ENCODE measurements around the gene ZNF451. TPM values are rescaled to one million over a fixed set of nuclear protein-coding genes. Genes with fewer than 3 reads are reported as not detected.

Gene ZNF451
- total RNA-seq, 5 donors from 2014 or later (not counting 1 experiment from before 2014, with no cell fraction given), result 68.0 to 124 (median 78.1) TPM

DNA sequence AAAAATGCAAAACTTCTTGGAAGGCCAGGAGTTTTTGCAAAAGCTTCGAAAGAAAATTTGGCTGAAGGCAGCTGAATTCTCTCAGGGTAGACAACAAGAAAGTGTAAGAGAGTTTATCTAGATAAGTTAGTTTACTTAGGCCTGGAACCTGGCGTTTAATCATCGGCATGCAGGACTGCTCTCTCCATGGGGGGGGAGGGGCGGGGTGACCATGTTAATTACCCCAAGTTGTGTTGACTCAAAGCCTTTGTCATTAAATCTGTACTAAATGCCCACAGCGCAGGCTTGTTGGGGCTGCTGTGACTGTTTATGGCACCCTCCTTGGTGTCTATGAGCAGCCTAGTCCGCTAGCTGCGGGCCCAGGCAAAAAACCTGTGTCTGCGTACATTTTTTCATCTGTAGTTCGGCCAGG, 20.1 kb upstream of the ZNF451 start:
- ATAC-seq (replicated peaks in 1 of 4) (no peak), DNase-seq (no peak)
- H3K36me3 Mint-ChIP-seq, result peaks cover 23% of the 10 kb centered on the region
- Histone ChIP-seq H3K27me3 (replicated peaks in 1 of 2; ENCODE audit: control insufficient read depth in 2 of 2, extremely low read depth in 1 of 2, insufficient read depth in 2 of 2, low read length in 1 of 2) (no peaks in the 10 kb centered on the region), H3K4me3 (ENCODE audit: control insufficient read depth in 1 of 2, extremely low read depth in 1 of 2, low read length in 1 of 2) (no peak overlapping the region), H3K27ac (ENCODE audit: low read length) (no peak overlapping the region), H3K9me3 (no peaks in the 10 kb centered on the region), H3K4me1 (ENCODE audit: control insufficient read depth in 1 of 2, extremely low read depth in 1 of 2, insufficient read depth in 2 of 2, low read length in 2 of 2) (no peaks in the 10 kb centered on the region), H3K36me3 (ENCODE audit: control insufficient read depth in 2 of 2, extremely low read depth in 1 of 2, insufficient read depth in 1 of 2, low read length in 1 of 2) (peaks cover 0 to 4% of the 10 kb centered on the region in 2 donors)
- H3K27me3 Mint-ChIP-seq, result no peaks in the 10 kb centered on the region
- no peak overlapping the region for H3K4me3 Mint-ChIP-seq
- no peaks in the 10 kb centered on the region for H3K9me3 Mint-ChIP-seq
- ChIA-PET POLR2A (no interaction called here), CTCF (no interaction called here)
- H3K4me1 Mint-ChIP-seq, result peaks cover 0 to 3% (median under 1%) of the 10 kb centered on the region in 3 donors
- H3K27ac Mint-ChIP-seq, result no peak overlapping the region
- WGBS (ENCODE audit: insufficient coverage), result 95% methylated on average over 6 of the region's 9 CpGs

DNA sequence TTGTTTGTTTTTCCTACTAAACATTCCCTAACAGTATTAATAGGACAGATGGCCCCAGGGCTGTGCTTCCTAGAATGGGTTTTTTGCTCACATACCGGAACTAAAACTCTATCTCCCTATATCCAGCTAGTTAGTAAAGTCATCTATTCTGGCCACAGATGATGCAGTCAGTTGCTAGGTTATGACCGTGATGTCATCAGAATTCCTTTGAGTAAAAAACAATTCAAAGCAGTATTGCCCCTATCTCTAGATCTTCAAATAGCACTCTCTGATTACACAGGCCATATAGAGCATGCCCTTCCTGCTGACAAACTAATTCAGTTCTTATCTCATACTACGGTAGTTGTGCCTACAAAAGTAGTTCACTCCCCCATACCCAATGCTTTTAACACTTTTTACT, 17.9 kb upstream of the ZNF451 start:
- Mint-ChIP-seq H3K4me1 (no peaks in the 10 kb centered on the region), H3K9me3 (no peaks in the 10 kb centered on the region), H3K27me3 (no peaks in the 10 kb centered on the region), H3K27ac (no peak overlapping the region), H3K4me3 (no peak overlapping the region), H3K36me3 (peaks cover 17% of the 10 kb centered on the region)
- 75% methylated on average over 2 of the region's 3 CpGs for WGBS (ENCODE audit: insufficient coverage)
- Histone ChIP-seq H3K27me3 (replicated peaks in 1 of 2; ENCODE audit: control insufficient read depth in 2 of 2, extremely low read depth in 1 of 2, insufficient read depth in 2 of 2, low read length in 1 of 2) (no peaks in the 10 kb centered on the region), H3K4me3 (ENCODE audit: control insufficient read depth in 1 of 2, extremely low read depth in 1 of 2, low read length in 1 of 2) (no peak overlapping the region), H3K9me3 (no peaks in the 10 kb centered on the region), H3K27ac (ENCODE audit: low read length) (no peak overlapping the region), H3K36me3 (ENCODE audit: control insufficient read depth in 2 of 2, extremely low read depth in 1 of 2, insufficient read depth in 1 of 2, low read length in 1 of 2) (peaks cover 0 to 4% of the 10 kb centered on the region in 2 donors), H3K4me1 (ENCODE audit: control insufficient read depth in 1 of 2, extremely low read depth in 1 of 2, insufficient read depth in 2 of 2, low read length in 2 of 2) (no peaks in the 10 kb centered on the region)
- CTCF ChIA-PET, result no interaction called here
- DNase-seq (no peak), ATAC-seq (replicated peaks in 1 of 4) (no peak)
- POLR2A ChIA-PET, result interaction anchor here (0.6 to 0.8 kb wide), 2 partner anchors 18 to 38 kb away, joined by 3 read pairs; no protein-coding TSS in a partner anchor

DNA sequence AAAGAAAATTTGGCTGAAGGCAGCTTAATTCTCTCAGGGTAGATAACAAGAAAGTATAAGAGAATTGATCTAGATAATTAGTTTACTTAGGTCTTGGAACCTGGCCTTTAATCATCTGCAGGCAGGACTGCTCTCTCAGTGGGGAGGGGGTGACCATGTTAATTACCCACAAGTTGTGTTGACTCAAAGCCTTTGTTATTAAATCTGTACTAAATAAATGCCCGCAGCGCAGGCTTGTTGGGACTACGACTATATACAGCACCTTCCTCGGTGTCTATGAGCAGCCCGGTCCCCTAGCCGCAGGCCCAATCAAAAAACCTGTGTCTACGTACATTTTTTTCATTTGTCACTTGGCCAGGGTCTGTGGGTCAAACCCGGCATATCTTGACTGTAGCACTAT, 15.6 kb upstream of the ZNF451 start:
- Mint-ChIP-seq H3K27ac (no peak overlapping the region), H3K4me3 (no peak overlapping the region), H3K27me3 (no peaks in the 10 kb centered on the region), H3K9me3 (no peaks in the 10 kb centered on the region), H3K36me3 (peaks cover 24% of the 10 kb centered on the region), H3K4me1 (no peaks in the 10 kb centered on the region)
- H3K27ac ChIP-seq (ENCODE audit: low read length), result no peak overlapping the region
- H3K4me1 ChIP-seq (ENCODE audit: control insufficient read depth in 1 of 2, extremely low read depth in 1 of 2, insufficient read depth in 2 of 2, low read length in 2 of 2), result no peaks in the 10 kb centered on the region
- no peaks in the 10 kb centered on the region for H3K27me3 ChIP-seq (replicated peaks in 1 of 2; ENCODE audit: control insufficient read depth in 2 of 2, extremely low read depth in 1 of 2, insufficient read depth in 2 of 2, low read length in 1 of 2)
- ATAC-seq (replicated peaks in 1 of 4) (no peak), DNase-seq (no peak)
- peaks cover 0 to 2% of the 10 kb centered on the region in 2 donors for H3K36me3 ChIP-seq (ENCODE audit: control insufficient read depth in 2 of 2, extremely low read depth in 1 of 2, insufficient read depth in 1 of 2, low read length in 1 of 2)
- no peak overlapping the region for H3K4me3 ChIP-seq (ENCODE audit: control insufficient read depth in 1 of 2, extremely low read depth in 1 of 2, low read length in 1 of 2)
- POLR2A ChIA-PET, result no interaction called here
- CTCF ChIA-PET, result no interaction called here
- no peaks in the 10 kb centered on the region for H3K9me3 ChIP-seq
- 97% methylated on average over 7 of the region's 8 CpGs for WGBS (ENCODE audit: insufficient coverage)

DNA sequence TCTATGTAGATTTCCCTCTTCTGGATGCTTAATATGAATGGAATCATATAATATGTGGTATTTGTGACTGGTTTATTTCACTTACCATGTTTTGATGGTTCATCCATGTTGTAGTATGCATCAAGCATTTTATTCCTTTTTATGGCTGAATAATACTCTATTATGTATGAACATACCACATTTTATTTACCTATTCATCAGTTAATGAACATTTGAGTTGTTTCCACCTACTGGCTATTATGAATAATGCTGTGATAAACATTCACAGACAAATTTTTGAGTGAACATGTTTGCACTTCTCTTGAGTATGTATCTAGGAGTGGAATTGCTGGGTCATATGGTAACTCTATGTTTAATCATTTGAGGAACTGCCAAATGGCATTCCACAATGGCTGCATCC, 14.9 kb upstream of the ZNF451 start:
- Mint-ChIP-seq H3K27ac (no peak overlapping the region), H3K4me1 (no peaks in the 10 kb centered on the region), H3K36me3 (peaks cover 21% of the 10 kb centered on the region), H3K4me3 (no peak overlapping the region), H3K27me3 (no peaks in the 10 kb centered on the region), H3K9me3 (no peaks in the 10 kb centered on the region)
- ATAC-seq (replicated peaks in 1 of 4) (no peak), DNase-seq (no peak)
- no peaks in the 10 kb centered on the region for H3K27me3 ChIP-seq (replicated peaks in 1 of 2; ENCODE audit: control insufficient read depth in 2 of 2, extremely low read depth in 1 of 2, insufficient read depth in 2 of 2, low read length in 1 of 2)
- H3K27ac ChIP-seq (ENCODE audit: low read length), result no peak overlapping the region
- no peaks in the 10 kb centered on the region for H3K9me3 ChIP-seq
- CTCF ChIA-PET, result no interaction called here
- H3K4me1 ChIP-seq (ENCODE audit: control insufficient read depth in 1 of 2, extremely low read depth in 1 of 2, insufficient read depth in 2 of 2, low read length in 2 of 2), result no peaks in the 10 kb centered on the region
- peaks cover 0 to 2% of the 10 kb centered on the region in 2 donors for H3K36me3 ChIP-seq (ENCODE audit: control insufficient read depth in 2 of 2, extremely low read depth in 1 of 2, insufficient read depth in 1 of 2, low read length in 1 of 2)
- no peak overlapping the region for H3K4me3 ChIP-seq (ENCODE audit: control insufficient read depth in 1 of 2, extremely low read depth in 1 of 2, low read length in 1 of 2)
- POLR2A ChIA-PET, result no interaction called here

DNA sequence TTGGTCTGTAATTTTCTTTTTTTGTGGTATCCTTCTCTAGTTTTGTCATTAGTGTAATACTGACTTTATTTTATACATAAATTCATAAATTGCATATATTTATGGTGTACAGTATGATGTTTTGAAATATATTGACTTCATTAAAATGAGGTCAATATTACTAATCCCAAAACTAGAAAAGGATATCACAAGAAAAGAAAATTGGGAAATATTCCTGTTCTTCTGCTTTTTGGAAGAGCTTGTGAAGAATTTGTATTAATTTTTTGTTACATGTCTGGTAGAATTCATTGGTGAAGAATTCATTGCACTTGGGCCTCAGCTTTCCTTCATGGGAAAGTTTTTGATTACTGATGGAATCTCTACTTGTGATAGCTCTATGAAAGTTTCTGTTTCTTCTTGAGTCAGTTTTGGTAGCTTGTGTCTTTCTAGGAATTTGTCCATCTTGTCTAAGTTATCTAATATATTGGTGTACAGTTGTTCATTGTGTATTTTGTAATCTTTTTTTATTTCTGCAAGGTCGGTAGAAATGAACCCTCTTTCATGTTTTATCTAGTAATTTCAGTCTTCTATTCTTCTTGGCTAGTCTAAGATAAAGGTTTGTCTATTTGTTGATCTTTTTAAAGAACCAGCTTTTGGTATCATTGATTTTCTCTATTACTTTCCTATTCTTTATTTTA, 11.3 kb upstream of the ZNF451 start:
- H3K9me3 Mint-ChIP-seq, result peaks cover 0 to 5% (median 3%) of the 10 kb centered on the region in 3 donors
- Histone ChIP-seq H3K4me1 (ENCODE audit: control insufficient read depth in 1 of 2, extremely low read depth in 1 of 2, insufficient read depth in 2 of 2, low read length in 2 of 2) (no peaks in the 10 kb centered on the region), H3K4me3 (ENCODE audit: control insufficient read depth in 1 of 2, extremely low read depth in 1 of 2, low read length in 1 of 2) (no peak overlapping the region), H3K27ac (ENCODE audit: low read length) (no peak overlapping the region), H3K27me3 (replicated peaks in 1 of 2; ENCODE audit: control insufficient read depth in 2 of 2, extremely low read depth in 1 of 2, insufficient read depth in 2 of 2, low read length in 1 of 2) (no peaks in the 10 kb centered on the region), H3K36me3 (ENCODE audit: control insufficient read depth in 2 of 2, extremely low read depth in 1 of 2, insufficient read depth in 1 of 2, low read length in 1 of 2) (peaks cover 0 to 2% of the 10 kb centered on the region in 2 donors), H3K9me3 (no peaks in the 10 kb centered on the region)
- ATAC-seq (replicated peaks in 1 of 4) (no peak), DNase-seq (no peak)
- no peaks in the 10 kb centered on the region for H3K4me1 Mint-ChIP-seq
- H3K27me3 Mint-ChIP-seq, result no peaks in the 10 kb centered on the region
- CTCF ChIA-PET, result no interaction called here
- POLR2A ChIA-PET, result no interaction called here
- H3K4me3 Mint-ChIP-seq, result no peak overlapping the region
- WGBS (ENCODE audit: insufficient coverage), result no CpG with 5 or more reads among the region's 1 CpG
- peaks cover 26% of the 10 kb centered on the region for H3K36me3 Mint-ChIP-seq
- H3K27ac Mint-ChIP-seq, result no peak overlapping the region

DNA sequence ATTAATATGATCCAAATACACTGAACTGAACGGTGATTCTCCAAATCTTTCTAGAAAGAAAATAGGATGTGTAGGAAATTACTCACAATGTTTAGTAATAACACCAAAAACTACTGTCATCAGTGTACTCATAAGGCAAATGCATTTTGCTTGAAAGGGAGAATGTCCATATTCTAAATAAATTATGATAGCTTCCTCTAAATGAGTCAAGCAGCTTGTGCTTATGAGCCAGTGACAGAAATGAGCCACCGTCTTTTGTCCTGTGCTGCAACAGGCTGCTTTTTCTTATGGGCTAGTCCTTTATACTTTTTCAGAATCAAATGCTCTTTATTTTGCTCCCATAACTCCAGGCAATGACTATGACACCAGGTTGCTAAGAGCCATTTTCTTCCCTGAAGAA, 4.5 kb upstream of the ZNF451 start:
- WGBS (ENCODE audit: insufficient coverage), result no CpG with 5 or more reads among the region's 2 CpGs
- Histone ChIP-seq H3K4me3 (ENCODE audit: control insufficient read depth in 1 of 2, extremely low read depth in 1 of 2, low read length in 1 of 2) (no peak overlapping the region), H3K27ac (ENCODE audit: low read length) (no peak overlapping the region), H3K36me3 (ENCODE audit: control insufficient read depth in 2 of 2, extremely low read depth in 1 of 2, insufficient read depth in 1 of 2, low read length in 1 of 2) (no peaks in the 10 kb centered on the region), H3K27me3 (replicated peaks in 1 of 2; ENCODE audit: control insufficient read depth in 2 of 2, extremely low read depth in 1 of 2, insufficient read depth in 2 of 2, low read length in 1 of 2) (no peaks in the 10 kb centered on the region), H3K9me3 (no peaks in the 10 kb centered on the region), H3K4me1 (ENCODE audit: control insufficient read depth in 1 of 2, extremely low read depth in 1 of 2, insufficient read depth in 2 of 2, low read length in 2 of 2) (peaks cover 5% of the 10 kb centered on the region in 2 experiments)
- Mint-ChIP-seq H3K27me3 (no peaks in the 10 kb centered on the region), H3K4me3 (no peak overlapping the region), H3K4me1 (peaks cover 5 to 7% (median 6%) of the 10 kb centered on the region in 3 donors), H3K36me3 (peaks cover 2% of the 10 kb centered on the region), H3K27ac (no peak overlapping the region), H3K9me3 (peaks cover 0 to 2% (median under 1%) of the 10 kb centered on the region in 3 donors)
- CTCF ChIA-PET, result no interaction called here
- POLR2A ChIA-PET, result no interaction called here
- ATAC-seq (replicated peaks in 1 of 4) (no peak), DNase-seq (no peak)

DNA sequence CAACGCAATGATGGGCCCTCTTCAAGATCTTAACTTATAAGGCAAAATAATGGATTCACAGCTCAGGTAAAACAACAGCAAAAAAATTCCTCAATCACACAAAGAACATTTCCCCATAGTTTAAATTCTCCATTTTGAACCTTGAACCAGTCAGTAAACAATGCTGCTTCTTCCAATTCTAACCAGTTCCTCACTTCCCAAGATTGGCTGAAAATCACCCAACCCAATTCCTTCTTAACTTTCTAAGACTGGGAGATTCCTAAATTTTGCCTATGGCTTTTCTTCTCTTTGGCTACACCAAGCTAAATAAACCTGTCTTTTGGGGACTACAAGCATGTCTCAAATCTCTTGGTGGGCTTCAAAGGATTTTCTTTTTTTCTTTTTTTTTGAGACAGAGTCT, 3.1 kb upstream of the ZNF451 start:
- peaks cover 0 to 1% of the 10 kb centered on the region in 2 donors for H3K36me3 ChIP-seq (ENCODE audit: control insufficient read depth in 2 of 2, extremely low read depth in 1 of 2, insufficient read depth in 1 of 2, low read length in 1 of 2)
- Mint-ChIP-seq H3K27ac (no peak overlapping the region), H3K36me3 (peaks cover 7% of the 10 kb centered on the region), H3K4me3 (no peak overlapping the region), H3K4me1 (peaks cover 13 to 15% (median 14%) of the 10 kb centered on the region in 3 donors), H3K27me3 (no peaks in the 10 kb centered on the region), H3K9me3 (no peaks in the 10 kb centered on the region)
- H3K4me1 ChIP-seq (ENCODE audit: control insufficient read depth in 1 of 2, extremely low read depth in 1 of 2, insufficient read depth in 2 of 2, low read length in 2 of 2), result peaks cover 9 to 11% of the 10 kb centered on the region in 2 experiments
- WGBS (ENCODE audit: insufficient coverage), result no CpG with 5 or more reads among the region's 1 CpG
- no peaks in the 10 kb centered on the region for H3K27me3 ChIP-seq (replicated peaks in 1 of 2; ENCODE audit: control insufficient read depth in 2 of 2, extremely low read depth in 1 of 2, insufficient read depth in 2 of 2, low read length in 1 of 2)
- H3K27ac ChIP-seq (ENCODE audit: low read length), result no peak overlapping the region
- DNase-seq (no peak), ATAC-seq (replicated peaks in 1 of 4) (no peak)
- ChIA-PET CTCF (no interaction called here), POLR2A (no interaction called here)
- H3K9me3 ChIP-seq, result no peaks in the 10 kb centered on the region
- H3K4me3 ChIP-seq (ENCODE audit: control insufficient read depth in 1 of 2, extremely low read depth in 1 of 2, low read length in 1 of 2), result no peak overlapping the region

Data from T-cell (primary cell).